H4 (cell line): Measurements from ENCODE around the gene ANKRD44. TPM values are rescaled to one million over a fixed set of nuclear protein-coding genes. Genes with fewer than 3 reads are reported as not detected.
"Not testable (repeated sequence)": the region's sequence is repeated elsewhere in the genome, so short reads cannot be mapped to it uniquely, and the experiment has no call there.

Experiments used
- DNase-seq: peaks from one replicate; pipeline ENCODE4 v3.0.0-alpha.2; 2015; ENCODE audit warnings: low spot score
- total RNA-seq: library from RNA; depleted of rRNA; stranded (reverse); fragments of >200 nt; shearing (Covaris generic); gene quantifications from 2 replicates; pipeline ENCODE4 v1.2.3, GENCODE V29; 2014

ANKRD44 gene
- total RNA-seq, 1 experiment from 2014 or later, result 4.0 TPM

DNA sequence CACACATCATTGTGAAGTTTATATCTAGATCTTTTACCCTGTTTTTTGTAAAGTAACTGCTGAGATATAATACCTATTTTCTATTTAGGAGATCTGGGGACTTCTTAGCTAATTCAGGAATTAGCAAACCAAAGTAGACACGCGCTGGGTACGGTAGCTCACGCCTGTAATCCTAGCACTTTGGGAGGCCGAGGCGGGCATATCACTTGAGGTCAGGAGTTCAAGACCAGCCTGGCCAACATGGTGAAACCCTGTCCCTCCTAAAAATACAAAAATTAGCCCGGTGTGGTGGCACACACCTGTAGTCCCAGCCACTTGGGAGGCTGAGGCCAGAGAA lies 23.0 kb downstream of the ANKRD44 start:
- DNase-seq, result not testable (repeated sequence)

GRCh38 chr2:197286805-197287595 lies 23.6 kb downstream of the ANKRD44 start:
- DNase-seq, result peak; percentile 63

- DNase-seq, result no peak
These were observed 25.2 kb downstream of the ANKRD44 start for GRCh38 chr2:197285361-197285760.

DNA sequence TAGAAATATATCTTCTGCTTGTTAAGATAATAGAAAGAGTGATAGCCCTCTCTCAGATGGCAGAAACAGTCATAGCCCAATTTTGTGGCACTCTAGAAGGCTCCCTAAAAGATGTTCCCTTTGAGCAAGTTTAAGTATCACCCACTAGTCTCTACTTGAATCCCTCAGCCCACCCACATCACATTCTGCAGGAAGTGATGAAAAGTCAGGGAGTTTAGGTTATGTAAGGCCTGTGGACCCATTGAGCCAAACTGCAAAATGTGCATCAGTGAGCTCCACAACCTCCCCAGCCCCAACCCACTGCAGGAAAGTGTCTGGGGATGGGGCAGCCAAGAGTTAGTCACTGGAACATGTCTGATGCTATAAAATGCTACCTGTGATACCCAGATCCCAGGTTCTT lies 25.6 kb downstream of the ANKRD44 start:
- DNase-seq, result no peak

DNA sequence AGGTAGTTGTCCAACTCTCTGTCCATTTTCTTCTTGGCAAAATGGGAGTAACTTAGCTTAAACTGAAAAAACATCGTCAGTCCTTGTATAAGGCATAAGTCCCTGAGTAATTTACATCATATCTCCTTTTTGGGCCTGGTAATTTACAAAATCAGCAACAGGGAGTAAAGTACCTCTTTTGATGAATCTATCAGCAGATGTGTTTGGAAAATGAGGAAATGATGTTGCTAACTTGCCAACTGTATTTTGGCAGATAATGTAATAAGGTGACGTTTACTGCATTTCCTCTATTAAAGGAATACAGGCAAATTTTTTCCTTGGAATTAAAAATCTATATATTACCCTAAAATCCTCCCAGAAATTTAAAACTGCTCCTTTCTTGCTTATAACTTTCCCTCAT lies 29.2 kb downstream of the ANKRD44 start:
- DNase-seq, result no peak

DNA sequence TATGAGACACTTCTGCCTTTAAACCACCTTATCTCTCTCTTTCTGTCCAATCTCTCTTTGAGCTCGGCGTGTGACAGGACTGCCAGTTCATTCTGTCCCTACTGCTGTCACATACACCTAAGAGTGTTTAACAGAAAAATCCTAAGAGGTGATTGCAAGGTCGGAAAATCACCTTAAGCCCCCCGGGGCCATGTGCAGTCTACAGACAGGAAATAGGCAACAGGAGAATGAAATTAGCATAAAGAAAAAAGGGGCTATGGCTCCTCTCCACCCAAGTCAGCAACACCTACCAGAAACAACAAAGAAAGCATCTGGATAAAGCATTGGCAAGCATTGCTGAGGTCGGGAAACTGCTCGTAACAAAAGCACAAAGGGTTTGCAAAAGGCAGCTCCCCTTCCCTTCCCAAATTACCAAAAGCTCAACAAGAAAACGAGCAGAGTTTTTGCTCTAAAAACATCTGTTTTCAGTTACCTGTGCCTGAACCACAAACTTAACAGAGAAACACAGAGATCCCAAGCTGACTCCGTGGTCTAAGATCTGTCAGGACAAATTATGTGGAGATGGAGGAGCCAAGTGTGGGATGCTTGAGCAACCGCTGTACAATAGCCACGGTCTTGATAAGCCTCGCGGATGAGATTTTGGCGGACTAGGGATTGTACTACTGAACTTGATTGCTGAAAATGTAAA lies 30.4 kb downstream of the ANKRD44 start:
- DNase-seq, result no peak

- no peak for DNase-seq
These were observed 31.5 kb downstream of the ANKRD44 start for GRCh38 chr2:197278799-197279763.

- DNase-seq, result no peak
These were observed 32.8 kb downstream of the ANKRD44 start for GRCh38 chr2:197277794-197278193.

GRCh38 chr2:197276156-197276555 lies 34.4 kb downstream of the ANKRD44 start:
- no peak for DNase-seq

- no peak for DNase-seq
These were observed 35.6 kb downstream of the ANKRD44 start for GRCh38 chr2:197274937-197275336.

DNA sequence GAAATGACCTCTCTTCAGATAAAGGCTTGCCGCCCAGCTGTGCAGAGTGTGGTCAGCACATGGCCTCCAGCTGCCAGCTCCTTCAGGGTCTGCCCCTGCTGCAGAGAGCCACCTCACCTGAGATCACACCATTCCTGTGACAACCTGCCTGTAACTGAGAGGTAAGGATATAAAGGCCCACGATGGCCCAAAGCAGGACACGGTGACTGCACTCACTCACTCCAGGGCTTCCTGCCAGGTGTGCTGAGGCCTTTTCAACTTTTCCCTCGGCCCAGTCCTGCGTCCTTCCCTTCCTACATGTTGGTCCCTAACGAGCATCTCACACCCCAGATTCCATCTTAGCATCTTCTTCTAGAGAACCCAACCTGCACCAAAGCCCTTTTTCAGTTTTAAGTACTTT lies 36.2 kb downstream of the ANKRD44 start:
- no peak for DNase-seq

DNA sequence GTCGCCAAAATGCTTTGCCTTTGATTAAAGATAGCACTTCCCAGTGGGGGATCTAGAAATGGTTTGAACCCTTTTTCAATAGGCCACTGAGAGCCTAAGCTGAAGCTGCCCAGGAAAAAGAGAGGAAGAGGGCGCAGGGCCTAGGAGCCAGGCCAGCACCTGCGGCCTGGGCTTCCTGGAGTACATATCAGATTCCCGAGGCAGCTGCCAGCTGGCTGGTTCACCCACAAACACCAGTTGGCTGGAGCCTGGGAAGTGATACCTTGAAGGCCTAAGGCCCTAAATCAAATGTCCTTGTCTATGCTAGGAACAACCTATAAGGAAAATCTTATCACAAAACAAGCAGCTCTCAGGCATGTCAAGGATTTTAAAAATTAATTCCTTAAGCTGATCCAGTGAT lies 37.1 kb downstream of the ANKRD44 start:
- DNase-seq, result no peak

- DNase-seq, result no peak
These were observed 40.0 kb downstream of the ANKRD44 start for GRCh38 chr2:197270601-197271000.

DNA sequence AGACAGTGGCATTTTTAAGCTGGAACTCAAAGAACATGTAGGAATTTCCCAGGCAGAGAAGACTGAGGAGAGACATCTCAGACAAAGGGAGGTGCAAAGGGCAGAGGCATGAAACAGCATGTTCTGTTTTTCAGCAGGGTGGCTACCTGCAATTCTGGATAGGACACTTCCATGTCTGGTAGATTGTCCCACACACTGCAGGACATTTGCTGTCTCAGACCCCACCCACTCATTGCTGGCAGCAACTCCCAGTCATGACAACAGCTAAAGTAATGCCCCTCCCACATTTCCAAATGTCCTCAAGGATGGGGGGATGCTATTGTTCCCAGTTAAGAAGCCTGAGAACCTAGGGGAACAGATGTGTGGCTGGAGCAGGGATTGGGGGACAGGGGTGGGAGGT lies 40.8 kb downstream of the ANKRD44 start:
- DNase-seq, result no peak

DNA sequence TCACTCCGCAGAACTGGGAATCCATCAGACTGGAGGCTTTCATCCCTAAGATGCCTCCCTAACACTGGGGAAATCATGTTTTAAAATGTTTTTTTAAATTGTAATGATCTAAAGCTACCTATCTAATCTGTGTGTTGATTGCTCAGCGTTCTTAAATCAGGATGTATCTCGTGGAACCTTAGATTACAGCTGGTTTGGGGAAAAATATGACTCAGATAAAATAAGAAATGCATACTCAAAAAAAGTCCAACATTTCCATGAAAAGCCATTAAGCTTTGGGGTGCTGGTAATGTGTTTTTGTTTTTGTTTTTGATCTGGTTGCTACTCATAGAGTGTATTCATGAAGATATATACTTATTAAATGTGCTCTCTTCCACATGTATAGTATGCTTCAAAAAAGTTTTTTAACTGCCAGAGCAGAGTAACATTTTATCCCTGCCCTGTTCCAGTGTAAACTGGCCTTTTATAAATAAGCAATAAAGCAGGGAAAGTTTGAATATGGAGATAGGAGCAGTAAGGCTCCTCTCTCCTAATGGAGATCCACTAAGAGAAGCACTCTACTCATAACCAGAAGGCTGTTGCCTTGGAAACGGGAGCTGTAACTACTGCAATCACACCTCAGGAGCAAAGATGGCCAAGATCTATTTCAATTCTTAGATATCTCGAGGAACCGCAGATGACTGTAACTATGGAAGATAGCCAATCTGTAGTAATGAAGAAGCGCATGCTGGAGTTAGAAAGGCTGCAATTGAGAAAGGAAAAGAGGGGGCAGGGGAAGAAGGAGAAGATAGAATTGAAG lies 41.6 kb downstream of the ANKRD44 start:
- no peak for DNase-seq

- DNase-seq, result no peak
These were observed 44.1 kb downstream of the ANKRD44 start for GRCh38 chr2:197266477-197266876.

GRCh38 chr2:197265924-197266323 lies 44.7 kb downstream of the ANKRD44 start:
- no peak for DNase-seq

DNA sequence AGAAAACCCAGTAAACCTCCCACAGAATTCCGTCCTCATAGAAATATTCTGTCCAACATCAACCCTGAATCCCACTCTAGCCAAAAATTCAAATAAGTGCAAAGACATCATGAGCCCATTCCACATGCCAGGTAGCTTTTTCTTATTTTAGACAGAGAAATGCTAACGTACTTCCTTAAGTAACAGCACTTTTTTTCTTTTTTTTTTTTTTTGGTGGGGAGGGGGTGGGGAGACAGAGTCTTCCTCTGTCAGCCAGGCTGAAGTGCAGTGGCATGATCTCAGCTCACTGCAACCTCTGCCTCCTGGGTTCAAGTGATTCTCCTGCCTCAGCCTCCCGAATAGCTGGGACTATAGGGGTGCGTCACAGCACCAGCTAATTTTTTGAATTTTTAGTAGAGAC lies 45.5 kb downstream of the ANKRD44 start:
- DNase-seq, result no peak

DNA sequence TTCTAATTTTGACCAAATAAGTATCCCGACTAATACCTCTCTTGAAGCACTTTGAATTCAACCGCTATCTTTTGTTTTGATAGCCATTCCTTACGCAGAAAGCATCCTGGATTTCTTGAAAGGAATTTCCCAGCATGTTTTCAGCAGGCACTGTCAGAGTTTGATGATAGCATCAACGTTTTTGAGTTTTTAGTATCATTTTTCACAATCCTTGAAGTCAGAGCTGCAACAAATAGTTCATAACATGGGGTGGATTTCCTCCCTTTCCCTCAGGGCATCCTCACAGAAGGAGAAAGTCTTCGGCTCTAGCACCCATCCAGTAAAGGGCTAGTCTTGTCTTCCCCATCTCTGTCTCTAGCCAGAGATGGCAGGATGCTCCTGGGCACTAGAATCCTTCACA lies 46.2 kb downstream of the ANKRD44 start:
- no peak for DNase-seq

- no peak for DNase-seq
These were observed 47.5 kb downstream of the ANKRD44 start for GRCh38 chr2:197263077-197263476.

DNA sequence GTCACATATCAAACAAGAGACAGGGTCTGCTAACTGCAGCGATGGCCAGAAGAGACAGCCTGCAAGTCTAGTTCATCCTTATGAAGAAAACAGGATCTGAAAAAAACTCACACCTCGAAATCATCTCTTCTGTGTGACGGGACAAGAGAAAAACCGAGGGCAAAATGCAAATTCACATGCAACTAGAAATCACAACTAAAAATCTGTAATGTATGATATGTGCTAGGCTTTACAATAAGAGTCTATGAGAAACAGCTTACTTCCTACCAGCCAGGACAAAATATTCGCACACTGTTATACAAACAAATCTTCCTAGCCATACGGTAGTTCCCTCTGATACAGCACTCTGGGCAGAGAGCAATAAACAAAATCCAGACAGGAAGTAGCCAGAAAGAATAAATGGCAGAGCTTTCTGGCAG lies 48.8 kb downstream of the ANKRD44 start:
- peak; percentile 54 for DNase-seq
